Left hindlimb (tissue), 1 donor: Measurements from ENCODE around the gene PCDHGB3.
"Not testable (repeated sequence)": the region's sequence is repeated elsewhere in the genome, so short reads cannot be mapped to it uniquely, and the experiment has no call there.

Source experiments
- DNase-seq: peaks from one replicate; pipeline ENCODE4 v3.0.0-alpha.2; 2018

Gene PCDHGB3

DNA sequence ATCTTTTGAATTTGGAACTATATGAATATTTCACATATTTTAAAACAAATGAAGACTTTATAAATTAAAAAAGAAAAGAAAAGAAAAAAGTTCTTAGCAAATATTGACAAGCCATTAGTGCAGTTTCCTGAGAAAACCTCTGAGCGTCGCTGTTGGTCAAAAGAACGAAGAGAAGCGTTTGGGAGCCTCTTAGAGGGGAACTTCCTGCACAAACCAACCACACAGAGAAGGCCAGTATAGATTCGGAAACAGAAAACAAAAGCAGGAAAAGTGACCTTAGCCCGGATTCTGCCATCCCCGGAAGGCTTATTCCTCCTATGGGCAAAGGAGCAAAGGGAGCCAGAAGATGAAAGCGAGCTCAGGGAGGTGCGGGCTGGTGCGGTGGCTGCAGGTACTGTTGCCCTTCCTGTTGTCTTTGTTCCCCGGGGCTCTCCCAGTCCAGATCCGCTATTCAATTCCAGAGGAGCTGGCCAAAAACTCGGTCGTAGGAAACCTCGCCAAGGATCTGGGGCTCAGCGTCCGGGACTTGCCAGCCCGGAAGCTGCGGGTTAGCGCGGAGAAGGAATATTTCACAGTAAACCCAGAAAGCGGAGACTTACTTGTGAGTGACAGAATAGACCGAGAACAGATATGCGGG lies 10.1 kb upstream of the PCDHGB3 start, which contains the start of gene PCDHGB2:
Gene PCDHGB2 (plus strand): TSS at position 205 of the 637 bp plus-strand sequence. CDS start 142 bp downstream, at position 347.
- no peak for DNase-seq

GRCh38 chr5:141360685-141361084 lies 9.4 kb upstream of the PCDHGB3 start:
- no peak for DNase-seq

GRCh38 chr5:141362719-141363118 lies 7.3 kb upstream of the PCDHGB3 start:
- DNase-seq, result no peak

GRCh38 chr5:141363952-141364660 lies 5.9 kb upstream of the PCDHGB3 start, which contains the start of gene PCDHGA5:
PCDHGA5 (plus strand) TSS chr5:141364162; CDS start chr5:141364331, 169 bp downstream.
- DNase-seq, result no peak

- no peak for DNase-seq
Observed at GRCh38 chr5:141366016-141366896, 3.8 kb upstream of the PCDHGB3 start.

DNA sequence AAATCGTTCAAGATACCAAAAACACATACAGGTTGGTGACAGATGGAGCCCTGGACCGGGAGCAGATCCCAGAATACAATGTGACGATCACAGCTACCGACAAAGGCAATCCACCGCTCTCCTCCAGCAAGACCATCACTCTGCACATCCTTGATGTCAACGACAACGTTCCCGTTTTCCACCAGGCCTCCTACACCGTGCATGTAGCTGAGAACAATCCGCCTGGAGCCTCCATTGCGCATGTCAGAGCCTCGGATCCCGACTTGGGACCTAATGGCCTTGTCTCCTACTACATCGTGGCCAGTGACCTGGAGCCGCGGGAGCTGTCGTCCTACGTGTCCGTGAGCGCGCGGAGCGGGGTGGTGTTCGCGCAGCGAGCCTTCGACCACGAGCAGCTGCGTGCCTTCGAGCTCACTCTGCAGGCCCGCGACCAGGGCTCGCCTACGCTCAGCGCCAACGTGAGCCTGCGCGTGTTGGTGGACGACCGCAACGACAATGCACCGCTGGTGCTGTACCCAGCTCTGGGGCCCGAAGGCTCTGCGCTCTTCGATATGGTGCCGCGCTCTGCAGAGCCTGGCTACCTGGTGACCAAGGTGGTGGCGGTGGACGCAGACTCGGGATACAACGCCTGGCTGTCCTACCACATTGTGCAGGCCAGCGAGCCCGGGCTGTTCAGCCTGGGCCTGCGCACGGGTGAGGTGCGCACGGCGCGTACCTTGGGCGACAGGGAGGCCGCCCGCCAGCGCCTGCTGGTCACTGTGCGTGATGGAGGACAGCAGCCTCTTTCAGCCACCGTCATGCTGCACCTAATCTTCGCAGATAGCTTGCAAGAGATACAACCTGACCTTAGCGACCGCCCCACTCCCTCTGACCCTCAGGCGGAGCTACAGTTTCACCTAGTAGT lies 1.8 kb downstream of the PCDHGB3 start:
- no peak for DNase-seq

DNA sequence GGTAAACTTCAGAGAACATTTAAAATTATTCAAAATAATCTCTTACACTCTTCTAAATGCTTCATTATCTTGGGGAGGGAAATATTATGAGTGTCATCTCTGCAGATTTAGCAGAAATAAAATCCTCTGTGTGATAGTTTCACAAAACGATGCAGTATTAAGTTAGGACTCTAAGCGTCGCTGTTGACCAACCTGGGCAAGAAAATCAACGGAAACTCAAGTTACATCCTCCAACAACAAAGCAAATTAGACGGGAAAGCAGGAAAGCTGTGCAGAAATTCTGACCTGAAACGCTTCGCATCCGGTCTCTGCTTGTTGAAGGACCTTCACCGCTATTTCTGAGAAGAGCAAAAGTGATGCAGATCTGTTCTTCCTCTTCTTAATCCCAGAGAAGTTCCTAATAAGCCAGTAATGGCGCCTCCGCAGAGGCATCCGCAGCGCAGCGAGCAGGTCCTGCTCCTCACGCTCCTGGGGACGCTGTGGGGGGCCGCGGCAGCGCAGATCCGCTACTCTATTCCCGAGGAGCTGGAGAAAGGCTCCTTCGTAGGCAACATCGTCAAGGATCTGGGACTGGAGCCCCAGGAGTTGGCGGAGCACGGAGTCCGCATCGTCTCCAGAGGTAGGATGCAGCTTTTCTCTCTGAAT lies 3.8 kb downstream of the PCDHGB3 start, which contains the start of gene PCDHGA6:
Gene PCDHGA6 (plus strand): TSS at position 219 of the 645 bp plus-strand sequence. CDS start 193 bp downstream, at position 412.
- no peak for DNase-seq

DNA sequence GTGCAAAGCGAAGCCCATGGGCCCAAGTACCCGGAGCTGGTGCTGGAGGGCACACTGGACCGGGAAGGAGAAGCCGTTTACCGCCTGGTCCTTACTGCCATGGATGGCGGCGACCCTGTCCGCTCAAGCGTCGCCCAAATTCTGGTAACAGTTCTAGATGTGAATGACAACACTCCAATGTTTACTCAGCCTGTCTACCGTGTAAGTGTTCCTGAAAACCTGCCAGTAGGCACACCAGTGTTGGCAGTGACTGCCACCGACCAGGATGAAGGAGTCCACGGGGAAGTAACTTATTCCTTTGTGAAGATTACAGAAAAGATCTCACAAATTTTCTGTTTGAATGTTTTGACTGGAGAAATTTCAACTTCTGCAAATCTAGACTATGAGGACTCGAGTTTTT lies 4.6 kb downstream of the PCDHGB3 start:
- DNase-seq, result no peak

- DNase-seq, result not testable (repeated sequence)
Observed at GRCh38 chr5:141375444-141376155, 5.6 kb downstream of the PCDHGB3 start.

DNA sequence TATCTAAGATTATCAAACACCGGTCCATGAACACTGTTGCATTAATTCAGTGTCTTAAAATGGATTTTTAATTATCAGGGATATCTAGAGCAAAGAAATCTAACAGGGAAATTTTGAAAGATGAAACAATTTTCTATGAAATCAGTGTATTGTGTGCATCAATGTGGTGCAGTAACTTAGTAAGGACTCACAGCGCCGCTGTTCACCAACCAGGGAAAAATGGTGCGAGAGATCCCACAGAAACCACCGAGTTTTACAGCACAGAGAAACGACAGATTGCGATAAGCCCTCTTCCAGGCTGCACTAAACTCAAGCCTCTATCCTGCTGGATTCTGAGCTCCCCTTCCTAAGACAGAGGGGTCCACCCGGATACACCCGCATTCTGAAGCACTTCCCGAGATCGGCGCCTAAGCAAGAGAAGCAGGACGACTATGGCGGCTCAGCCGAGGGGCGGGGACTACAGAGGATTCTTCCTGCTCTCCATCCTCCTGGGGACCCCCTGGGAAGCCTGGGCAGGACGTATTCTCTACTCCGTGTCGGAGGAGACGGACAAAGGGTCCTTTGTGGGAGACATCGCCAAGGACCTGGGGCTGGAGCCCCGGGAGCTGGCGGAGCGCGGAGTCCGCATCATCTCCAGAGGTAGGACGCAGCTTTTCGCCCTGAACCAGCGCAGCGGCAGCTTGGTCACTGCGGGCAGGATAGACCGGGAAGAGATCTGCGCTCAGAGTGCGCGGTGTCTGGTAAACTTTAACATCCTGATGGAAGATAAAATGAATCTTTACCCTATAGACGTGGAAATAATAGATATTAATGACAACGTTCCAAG lies 12.6 kb downstream of the PCDHGB3 start, which contains the start of gene PCDHGA7:
Gene PCDHGA7 (plus strand): TSS at position 274 of the 826 bp plus-strand sequence. CDS start 158 bp downstream, at position 432.
- no peak for DNase-seq

- no peak for DNase-seq
Observed at GRCh38 chr5:141383345-141383744, 13.3 kb downstream of the PCDHGB3 start.

DNA sequence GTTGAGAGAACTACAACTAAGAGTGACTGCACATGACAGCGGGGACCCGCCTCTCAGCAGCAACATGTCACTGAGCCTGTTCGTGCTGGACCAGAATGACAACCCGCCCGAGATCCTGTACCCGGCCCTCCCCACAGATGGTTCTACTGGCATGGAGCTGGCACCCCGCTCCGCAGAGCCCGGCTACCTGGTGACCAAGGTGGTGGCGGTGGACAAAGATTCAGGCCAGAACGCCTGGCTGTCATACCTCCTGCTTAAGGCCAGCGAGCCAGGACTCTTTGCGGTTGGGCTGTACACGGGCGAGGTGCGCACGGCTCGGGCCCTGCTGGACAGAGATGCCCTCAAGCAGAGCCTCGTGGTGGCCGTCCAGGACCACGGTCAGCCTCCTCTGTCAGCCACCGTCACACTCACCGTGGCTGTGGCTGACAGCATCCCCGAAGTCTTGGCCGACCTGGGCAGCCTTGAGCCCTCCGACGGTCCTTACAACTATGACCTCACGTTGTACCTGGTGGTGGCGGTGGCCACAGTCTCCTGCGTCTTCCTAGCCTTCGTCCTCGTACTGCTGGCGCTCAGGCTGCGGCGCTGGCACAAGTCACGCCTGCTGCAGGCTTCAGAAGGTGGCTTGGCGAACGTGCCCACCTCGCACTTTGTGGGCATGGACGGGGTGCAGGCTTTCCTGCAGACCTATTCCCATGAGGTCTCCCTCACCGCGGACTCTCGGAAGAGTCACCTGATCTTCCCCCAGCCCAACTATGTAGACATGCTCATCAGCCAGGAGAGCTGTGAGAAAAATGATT lies 14.6 kb downstream of the PCDHGB3 start:
- no peak for DNase-seq

DNA sequence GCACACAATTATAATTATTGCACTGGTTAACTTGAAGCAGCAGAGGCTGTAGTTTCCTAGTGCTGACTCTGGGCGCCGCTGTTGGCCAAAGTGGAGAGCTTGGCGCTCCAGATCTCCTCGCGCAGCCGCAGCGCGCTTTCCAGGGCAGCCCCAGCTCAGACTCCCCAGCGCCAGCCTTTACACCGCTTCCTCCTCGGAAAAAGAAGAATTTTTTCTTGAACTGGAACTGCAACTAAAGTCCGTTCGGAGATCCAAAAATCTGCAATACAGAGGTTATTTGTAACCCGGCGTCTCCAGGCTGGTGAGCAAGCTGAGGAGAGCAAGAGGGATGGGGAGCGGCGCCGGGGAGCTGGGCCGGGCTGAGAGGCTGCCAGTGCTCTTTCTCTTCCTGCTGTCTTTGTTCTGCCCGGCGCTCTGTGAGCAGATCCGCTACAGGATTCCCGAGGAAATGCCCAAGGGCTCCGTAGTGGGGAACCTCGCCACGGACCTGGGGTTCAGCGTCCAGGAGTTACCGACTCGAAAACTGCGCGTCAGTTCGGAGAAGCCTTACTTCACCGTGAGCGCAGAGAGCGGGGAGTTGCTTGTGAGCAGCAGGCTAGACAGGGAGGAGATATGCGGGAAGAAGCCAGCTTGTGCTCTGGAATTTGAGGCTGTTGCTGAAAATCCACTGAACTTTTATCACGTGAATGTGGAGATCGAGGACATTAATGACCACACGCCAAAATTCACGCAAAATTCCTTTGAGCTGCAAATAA lies 17.7 kb downstream of the PCDHGB3 start, which contains the start of gene PCDHGB4:
Gene PCDHGB4 (plus strand): TSS at position 142 of the 755 bp plus-strand sequence. CDS start 187 bp downstream, at position 329.
- DNase-seq, result not testable (repeated sequence)

DNA sequence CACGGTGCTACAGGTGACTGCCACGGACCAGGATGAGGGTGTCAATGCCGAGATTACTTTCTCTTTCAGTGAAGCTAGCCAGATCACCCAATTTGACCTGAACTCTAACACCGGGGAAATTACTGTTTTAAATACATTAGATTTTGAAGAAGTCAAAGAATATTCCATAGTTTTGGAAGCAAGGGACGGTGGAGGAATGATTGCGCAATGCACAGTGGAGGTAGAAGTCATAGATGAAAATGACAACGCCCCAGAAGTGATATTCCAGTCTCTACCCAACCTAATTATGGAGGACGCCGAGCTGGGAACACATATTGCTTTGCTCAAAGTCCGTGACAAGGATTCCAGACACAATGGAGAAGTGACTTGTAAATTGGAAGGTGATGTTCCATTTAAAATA lies 18.6 kb downstream of the PCDHGB3 start:
- no peak for DNase-seq

DNA sequence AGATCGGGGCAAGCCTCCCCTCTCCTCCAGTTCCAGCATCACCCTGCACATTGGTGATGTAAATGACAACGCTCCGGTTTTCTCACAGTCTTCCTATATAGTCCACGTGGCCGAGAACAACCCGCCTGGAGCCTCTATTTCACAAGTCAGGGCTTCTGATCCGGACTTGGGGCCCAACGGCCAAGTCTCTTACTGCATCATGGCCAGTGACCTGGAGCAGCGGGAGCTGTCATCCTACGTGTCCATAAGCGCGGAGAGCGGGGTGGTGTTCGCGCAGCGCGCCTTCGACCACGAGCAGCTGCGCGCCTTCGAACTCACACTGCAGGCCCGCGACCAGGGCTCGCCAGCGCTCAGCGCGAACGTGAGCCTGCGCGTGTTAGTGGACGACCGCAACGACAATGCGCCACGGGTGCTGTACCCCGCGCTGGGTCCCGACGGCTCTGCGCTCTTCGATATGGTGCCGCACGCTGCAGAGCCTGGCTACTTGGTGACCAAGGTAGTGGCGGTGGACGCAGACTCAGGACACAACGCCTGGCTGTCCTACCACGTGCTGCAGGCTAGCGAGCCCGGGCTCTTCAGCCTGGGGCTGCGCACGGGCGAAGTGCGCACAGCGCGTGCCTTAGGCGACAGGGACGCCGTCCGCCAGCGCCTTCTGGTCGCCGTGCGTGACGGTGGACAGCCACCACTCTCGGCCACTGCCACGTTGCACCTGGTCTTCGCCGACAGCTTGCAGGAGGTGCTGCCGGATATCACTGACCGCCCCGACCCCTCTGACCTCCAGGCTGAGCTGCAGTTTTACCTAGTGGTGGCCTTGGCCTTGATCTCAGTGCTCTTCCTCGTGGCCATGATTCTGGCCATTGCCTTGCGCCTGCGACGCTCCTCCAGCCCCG lies 19.4 kb downstream of the PCDHGB3 start:
- no peak for DNase-seq

DNA sequence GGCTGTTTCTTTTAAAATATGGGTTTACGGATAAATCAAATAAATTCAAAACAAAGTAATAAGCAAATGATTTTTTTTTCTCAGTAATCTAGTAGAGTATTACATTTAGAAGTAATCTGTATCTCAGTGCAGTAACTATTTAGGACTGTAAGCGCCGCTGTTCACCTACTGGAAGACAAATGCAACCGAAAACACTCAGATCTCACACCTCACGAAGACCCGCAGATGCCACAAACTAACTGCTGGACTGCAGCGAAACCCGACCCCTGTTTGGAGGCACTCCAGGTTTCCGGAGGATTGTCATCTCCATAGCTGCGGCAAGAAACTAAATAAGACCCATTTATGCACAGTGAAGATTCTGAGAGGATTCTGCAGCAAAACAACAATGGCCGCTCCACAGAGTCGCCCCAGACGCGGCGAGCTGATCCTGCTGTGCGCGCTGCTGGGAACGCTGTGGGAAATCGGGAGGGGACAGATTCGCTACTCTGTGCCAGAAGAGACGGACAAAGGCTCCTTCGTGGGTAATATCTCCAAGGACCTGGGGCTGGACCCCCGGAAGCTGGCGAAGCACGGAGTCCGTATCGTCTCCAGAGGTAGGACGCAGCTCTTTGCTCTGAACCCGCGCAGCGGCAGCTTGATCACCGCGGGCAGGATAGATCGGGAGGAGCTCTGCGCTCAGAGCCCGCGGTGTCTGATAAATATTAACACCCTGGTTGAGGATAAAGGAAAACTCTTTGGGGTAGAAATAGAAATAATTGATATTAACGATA lies 22.6 kb downstream of the PCDHGB3 start, which contains the start of gene PCDHGA8:
Gene PCDHGA8 (plus strand): TSS at position 205 of the 770 bp plus-strand sequence. CDS start 181 bp downstream, at position 386.
- no peak for DNase-seq
